Tibial artery (tissue), 4 donors: ENCODE data around the gene ALOX15B.

Experiments
- DNase-seq, 2 donors: peaks; one replicate each; pipeline ENCODE4 v3.0.0-alpha.2; 2019
- H3K27ac ChIP-seq, 2 donors: fragments of 200-600 bp; sonication (generic) in 1 of 2; 1 replicate in 1 of 2; 2 replicates in 1 of 2; pipeline ENCODE4 v1.5.1; 2018 to 2019; ENCODE audit warnings: mild to moderate bottlenecking in 1 of 2
- H3K27me3 ChIP-seq, 2 donors: fragments of 200-600 bp; sonication (generic) in 1 of 2; one replicate each; pipeline versions ENCODE4 v1.5.1 to v1.6.0; 2016 to 2019
- H3K36me3 ChIP-seq, 3 donors: fragments of 200-600 bp; sonication (generic) in 2 of 3; one replicate each; pipeline ENCODE4 v1.5.1; 2016 to 2019; ENCODE audit warnings: mild to moderate bottlenecking in 2 of 3
- H3K4me1 ChIP-seq, 4 donors: fragments of 200-600 bp; sonication (generic) in 2 of 4; 1 replicate in 3 of 4; 2 replicates in 1 of 4; pipeline ENCODE4 v1.5.1; 2016 to 2019
- H3K4me3 ChIP-seq, 2 donors: fragments of 200-600 bp; sonication (generic) in 1 of 2; 1 replicate in 1 of 2; 2 replicates in 1 of 2; pipeline ENCODE4 v1.5.1; 2018 to 2019; ENCODE audit warnings: mild to moderate bottlenecking in 2 of 2
- H3K9me3 ChIP-seq, 3 donors: fragments of 200-600 bp; sonication (generic) in 1 of 3; one replicate each; pipeline ENCODE4 v1.5.1; 2016 to 2019
- CTCF ChIP-seq, 2 experiments: fragments of 200-600 bp in 1 of 2; fragments of 450-650 bp in 1 of 2; IDR thresholded peaks; one replicate each; pipeline ENCODE4 v1.5.1; 2017 to 2019; ENCODE audit warnings: antibody characterized with exemption in 2 of 2, mild to moderate bottlenecking in 1 of 2, moderate library complexity in 1 of 2
- intact Hi-C: fragments of 100-400 bp; cut with DNase I; formaldehyde crosslinking; loops from one replicate; pipeline ENCODE4 v1.15.0; 2023; ENCODE audit warnings: low total_unique reads

ALOX15B gene

GRCh38 chr17:8038954-8039610 is at the start of gene ALOX15B:
ALOX15B (plus strand) TSS chr17:8039059; CDS start chr17:8039156, 97 bp downstream.
- no peak for TF ChIP-seq CTCF (IDR thresholded peaks at IDR 0.05)
- no peak within 1 kb of the TSS for H3K27ac ChIP-seq
- no peaks in the 10 kb centered on the region for H3K9me3 ChIP-seq
- H3K4me1 ChIP-seq, result peaks cover 0 to 8% (median 0%) of the 10 kb centered on the region in 4 donors
- intact Hi-C loops, result no loop called here
- peak in 1 of 2 donors; percentile 65 for DNase-seq
- H3K27me3 ChIP-seq, result peaks cover 0 to 61% of the 10 kb centered on the region in 2 donors
- H3K4me3 ChIP-seq, result peak within 1 kb of the TSS; percentile 31 to 37
- H3K36me3 ChIP-seq, result no peaks in the 10 kb centered on the region

- H3K4me3 ChIP-seq, result peak overlapping the region; percentile 39 to 63
- peaks cover 0 to 10% (median 9%) of the 10 kb centered on the region in 4 donors for H3K4me1 ChIP-seq
- DNase-seq, result peak; percentile 83 to 87
- H3K36me3 ChIP-seq, result no peaks in the 10 kb centered on the region
- peaks cover 0 to 51% of the 10 kb centered on the region in 2 donors for H3K27me3 ChIP-seq
- H3K9me3 ChIP-seq, result no peaks in the 10 kb centered on the region
- intact Hi-C loops, result loop anchor here (5.0 to 10.0 kb wide), 2 partner anchors 128 to 245 kb away; no protein-coding TSS in a partner anchor
- TF ChIP-seq CTCF (IDR thresholded peaks at IDR 0.05), result peak; percentile 92 to 97
- H3K27ac ChIP-seq, result peak overlapping the region; percentile 5 to 24
These were observed 48.8 kb upstream of the ALOX15B start for GRCh38 chr17:7989781-7990655.

- TF ChIP-seq CTCF (IDR thresholded peaks at IDR 0.05), result no peak
- Histone ChIP-seq H3K9me3 (no peaks in the 10 kb centered on the region), H3K4me1 (peaks cover 0 to 10% (median 9%) of the 10 kb centered on the region in 4 donors), H3K4me3 (no peak overlapping the region), H3K36me3 (no peaks in the 10 kb centered on the region), H3K27me3 (peaks cover 0 to 60% of the 10 kb centered on the region in 2 donors), H3K27ac (no peak overlapping the region)
- peak in 1 of 2 donors; percentile 5 for DNase-seq
- intact Hi-C loops, result no loop called here
These were observed 46.3 kb upstream of the ALOX15B start for GRCh38 chr17:7992516-7992915.

GRCh38 chr17:7992924-7993323 is 45.9 kb upstream of the ALOX15B start:
- Histone ChIP-seq H3K9me3 (no peaks in the 10 kb centered on the region), H3K27ac (no peak overlapping the region), H3K27me3 (peaks cover 0 to 60% of the 10 kb centered on the region in 2 donors), H3K4me1 (peaks cover 0 to 10% (median 9%) of the 10 kb centered on the region in 4 donors), H3K4me3 (no peak overlapping the region), H3K36me3 (no peaks in the 10 kb centered on the region)
- peak in 1 of 2 donors; percentile 24 for DNase-seq
- intact Hi-C loops, result no loop called here
- TF ChIP-seq CTCF (IDR thresholded peaks at IDR 0.05), result no peak

GRCh38 chr17:7993972-7994589 is 44.8 kb upstream of the ALOX15B start:
- no peaks in the 10 kb centered on the region for H3K36me3 ChIP-seq
- intact Hi-C loops, result no loop called here
- no peak overlapping the region for H3K27ac ChIP-seq
- H3K4me1 ChIP-seq, result peaks cover 0 to 10% (median 9%) of the 10 kb centered on the region in 4 donors
- TF ChIP-seq CTCF (IDR thresholded peaks at IDR 0.05), result no peak
- no peak overlapping the region for H3K4me3 ChIP-seq
- DNase-seq, result no peak
- peaks cover 0 to 65% of the 10 kb centered on the region in 2 donors for H3K27me3 ChIP-seq
- no peaks in the 10 kb centered on the region for H3K9me3 ChIP-seq
